ENCODE measurements around the gene KCNJ5.

KCNJ5 gene

GRCh38 chr11:128879817-128880216, 11.3 kb upstream of the KCNJ5 start:
- no peak for TF ChIP-seq CTCF (conservative IDR thresholded peaks at IDR 0.05; ENCODE audit: low read length)
- no peak for DNase-seq (ENCODE audit: low read depth)
- H3K4me3 ChIP-seq (ENCODE audit: low read length) = no peak overlapping the region

GRCh38 chr11:128881221-128881620, 9.9 kb upstream of the KCNJ5 start:
- H3K4me3 ChIP-seq (ENCODE audit: low read length) = no peak overlapping the region
- DNase-seq (ENCODE audit: low read depth) = no peak
- no peak for TF ChIP-seq CTCF (conservative IDR thresholded peaks at IDR 0.05; ENCODE audit: low read length)

- TF ChIP-seq CTCF (conservative IDR thresholded peaks at IDR 0.05; ENCODE audit: low read length) = no peak
- H3K4me3 ChIP-seq (ENCODE audit: low read length) = no peak overlapping the region
- no peak for DNase-seq (ENCODE audit: low read depth)
These were observed 8.7 kb upstream of the KCNJ5 start for GRCh38 chr11:128882451-128882850.

GRCh38 chr11:128884054-128884453, 7.1 kb upstream of the KCNJ5 start:
- DNase-seq (ENCODE audit: low read depth) = no peak
- no peak overlapping the region for H3K4me3 ChIP-seq (ENCODE audit: low read length)
- TF ChIP-seq CTCF (conservative IDR thresholded peaks at IDR 0.05; ENCODE audit: low read length) = no peak

- TF ChIP-seq CTCF (conservative IDR thresholded peaks at IDR 0.05; ENCODE audit: low read length) = peak; percentile 85
- H3K4me3 ChIP-seq (ENCODE audit: low read length) = no peak overlapping the region
- DNase-seq (ENCODE audit: low read depth) = peak; percentile 65
These were observed 6.3 kb upstream of the KCNJ5 start for GRCh38 chr11:128884703-128885338.

GRCh38 chr11:128886406-128887124, 4.6 kb upstream of the KCNJ5 start:
- TF ChIP-seq CTCF (conservative IDR thresholded peaks at IDR 0.05; ENCODE audit: low read length) = no peak
- no peak overlapping the region for H3K4me3 ChIP-seq (ENCODE audit: low read length)
- DNase-seq (ENCODE audit: low read depth) = no peak
